H1 (cell line): ENCODE measurements around the gene IL36B. TPM values are rescaled to one million over a fixed set of nuclear protein-coding genes. Genes with fewer than 3 reads are reported as not detected.

ENCODE experiments used
- BACH1 ChIP-seq: IDR thresholded peaks from 2 replicates; pipeline ENCODE4 v1.6.1; 2012; ENCODE audit warnings: low read length, improper control_type of control experiment
- CREB1 ChIP-seq: IDR thresholded peaks from 2 replicates; pipeline ENCODE4 v1.6.1; 2012; ENCODE audit warnings: inconsistent platforms
- JUN ChIP-seq: IDR thresholded peaks from 2 replicates; pipeline ENCODE4 v1.6.1; 2011; ENCODE audit warnings: low read depth, mild to moderate bottlenecking, improper control_type of control experiment, low read length
- NRF1 ChIP-seq: IDR thresholded peaks from 2 replicates; pipeline ENCODE4 v1.6.1; 2011; ENCODE audit warnings: mild to moderate bottlenecking, low read depth, low read length, improper control_type of control experiment
- TEAD4 ChIP-seq: IDR thresholded peaks from 2 replicates; pipeline ENCODE4 v1.6.1; 2012; ENCODE audit warnings: low read depth, low read length, inconsistent platforms, mixed read lengths
- YY1 ChIP-seq: IDR thresholded peaks from 2 replicates; pipeline ENCODE4 v1.6.1; 2011; ENCODE audit warnings: low read depth, mild to moderate bottlenecking, low read length
- polyA plus RNA-seq, 7 experiments: library from polyadenylated mRNA; depleted of rRNA in 3 of 7; stranded (reverse) in 5 of 7; unstranded in 2 of 7; fragments of >200 nt in 5 of 7; fragments of 200-250 nt in 2 of 7; gene quantifications; 1 replicate in 5 of 7; 2 replicates in 1 of 7; 4 replicates in 1 of 7; pipeline versions ENCODE4 v1.2.1 to v1.2.3, GENCODE V29; 2011 to 2013; ENCODE audit warnings: missing spikeins in 2 of 7, mixed read lengths in 2 of 7
- total RNA-seq: library from RNA; stranded (reverse); fragmentation: NEBNext Ultra II Directional; extraction: Animal tissue kit (Norgen Biotek cat#: 25700); gene quantifications from 2 replicates; pipeline ENCODE4 v1.2.1, GENCODE V29; 2021
- TF ChIP-seq, protein P1 (sequence below): IDR thresholded peaks from 2 replicates; pipeline ENCODE4 v1.6.1; 2012; ENCODE audit warnings: low read length, inconsistent platforms
- TF ChIP-seq, protein P2 (sequence below): IDR thresholded peaks from 2 replicates; pipeline ENCODE4 v1.6.1; 2012; ENCODE audit warnings: inconsistent platforms
- TF ChIP-seq, protein P3 (sequence below): fragments of 300-600 bp; sonication (generic); IDR thresholded peaks from 2 replicates; pipeline ENCODE4 v1.7.1; 2012; ENCODE audit warnings: low read length, moderate library complexity, mild to moderate bottlenecking, inconsistent platforms; ENCODE audit not compliant: insufficient replicate concordance

IL36B gene
- total and polyA plus RNA-seq, 2 of the 8 experiments (the other 6 are each of a cell fraction or from before 2014, with no cell fraction given), result not detected

DNA sequence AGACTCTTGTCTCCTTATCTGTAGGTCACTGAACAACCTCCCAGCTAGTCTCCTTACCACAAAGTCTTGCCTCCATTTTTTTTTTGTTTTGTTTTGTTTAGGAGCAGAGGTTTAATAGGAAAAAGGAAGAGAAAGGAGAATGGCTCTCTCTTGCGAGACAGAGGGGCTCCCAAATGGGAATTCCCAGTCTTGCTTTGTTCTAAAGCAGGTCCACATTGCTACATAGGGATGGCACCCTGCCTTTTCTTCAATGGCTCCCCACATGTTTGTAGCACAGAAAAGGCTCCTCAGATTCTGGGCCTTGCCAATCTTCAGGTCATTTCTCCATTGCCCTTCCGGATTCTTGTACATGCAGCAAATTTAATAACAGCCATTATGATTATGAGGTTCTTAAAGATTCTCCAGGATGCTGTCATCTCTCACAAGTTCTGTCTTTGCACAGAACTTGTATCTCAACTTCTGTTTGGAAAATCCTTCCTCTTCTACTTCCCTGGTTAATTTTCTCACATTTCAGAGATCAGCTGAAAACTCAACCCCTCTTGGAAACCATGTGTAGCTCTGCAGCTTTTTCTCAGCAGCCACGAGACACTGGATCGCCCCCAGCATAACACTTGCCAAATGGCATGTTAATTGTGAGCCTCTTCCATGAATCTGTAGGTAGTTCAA is 38.7 kb upstream of the IL36B start (continued):
- TF ChIP-seq, protein P1, sequence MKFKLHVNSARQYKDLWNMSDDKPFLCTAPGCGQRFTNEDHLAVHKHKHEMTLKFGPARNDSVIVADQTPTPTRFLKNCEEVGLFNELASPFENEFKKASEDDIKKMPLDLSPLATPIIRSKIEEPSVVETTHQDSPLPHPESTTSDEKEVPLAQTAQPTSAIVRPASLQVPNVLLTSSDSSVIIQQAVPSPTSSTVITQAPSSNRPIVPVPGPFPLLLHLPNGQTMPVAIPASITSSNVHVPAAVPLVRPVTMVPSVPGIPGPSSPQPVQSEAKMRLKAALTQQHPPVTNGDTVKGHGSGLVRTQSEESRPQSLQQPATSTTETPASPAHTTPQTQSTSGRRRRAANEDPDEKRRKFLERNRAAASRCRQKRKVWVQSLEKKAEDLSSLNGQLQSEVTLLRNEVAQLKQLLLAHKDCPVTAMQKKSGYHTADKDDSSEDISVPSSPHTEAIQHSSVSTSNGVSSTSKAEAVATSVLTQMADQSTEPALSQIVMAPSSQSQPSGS, result no peak
- TF ChIP-seq CREB1, result no peak
- TF ChIP-seq, protein P2, sequence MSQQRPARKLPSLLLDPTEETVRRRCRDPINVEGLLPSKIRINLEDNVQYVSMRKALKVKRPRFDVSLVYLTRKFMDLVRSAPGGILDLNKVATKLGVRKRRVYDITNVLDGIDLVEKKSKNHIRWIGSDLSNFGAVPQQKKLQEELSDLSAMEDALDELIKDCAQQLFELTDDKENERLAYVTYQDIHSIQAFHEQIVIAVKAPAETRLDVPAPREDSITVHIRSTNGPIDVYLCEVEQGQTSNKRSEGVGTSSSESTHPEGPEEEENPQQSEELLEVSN, result no peak
- no peak for TF ChIP-seq TEAD4
- no peak for TF ChIP-seq YY1
- TF ChIP-seq JUN, result no peak
- TF ChIP-seq, protein P3, sequence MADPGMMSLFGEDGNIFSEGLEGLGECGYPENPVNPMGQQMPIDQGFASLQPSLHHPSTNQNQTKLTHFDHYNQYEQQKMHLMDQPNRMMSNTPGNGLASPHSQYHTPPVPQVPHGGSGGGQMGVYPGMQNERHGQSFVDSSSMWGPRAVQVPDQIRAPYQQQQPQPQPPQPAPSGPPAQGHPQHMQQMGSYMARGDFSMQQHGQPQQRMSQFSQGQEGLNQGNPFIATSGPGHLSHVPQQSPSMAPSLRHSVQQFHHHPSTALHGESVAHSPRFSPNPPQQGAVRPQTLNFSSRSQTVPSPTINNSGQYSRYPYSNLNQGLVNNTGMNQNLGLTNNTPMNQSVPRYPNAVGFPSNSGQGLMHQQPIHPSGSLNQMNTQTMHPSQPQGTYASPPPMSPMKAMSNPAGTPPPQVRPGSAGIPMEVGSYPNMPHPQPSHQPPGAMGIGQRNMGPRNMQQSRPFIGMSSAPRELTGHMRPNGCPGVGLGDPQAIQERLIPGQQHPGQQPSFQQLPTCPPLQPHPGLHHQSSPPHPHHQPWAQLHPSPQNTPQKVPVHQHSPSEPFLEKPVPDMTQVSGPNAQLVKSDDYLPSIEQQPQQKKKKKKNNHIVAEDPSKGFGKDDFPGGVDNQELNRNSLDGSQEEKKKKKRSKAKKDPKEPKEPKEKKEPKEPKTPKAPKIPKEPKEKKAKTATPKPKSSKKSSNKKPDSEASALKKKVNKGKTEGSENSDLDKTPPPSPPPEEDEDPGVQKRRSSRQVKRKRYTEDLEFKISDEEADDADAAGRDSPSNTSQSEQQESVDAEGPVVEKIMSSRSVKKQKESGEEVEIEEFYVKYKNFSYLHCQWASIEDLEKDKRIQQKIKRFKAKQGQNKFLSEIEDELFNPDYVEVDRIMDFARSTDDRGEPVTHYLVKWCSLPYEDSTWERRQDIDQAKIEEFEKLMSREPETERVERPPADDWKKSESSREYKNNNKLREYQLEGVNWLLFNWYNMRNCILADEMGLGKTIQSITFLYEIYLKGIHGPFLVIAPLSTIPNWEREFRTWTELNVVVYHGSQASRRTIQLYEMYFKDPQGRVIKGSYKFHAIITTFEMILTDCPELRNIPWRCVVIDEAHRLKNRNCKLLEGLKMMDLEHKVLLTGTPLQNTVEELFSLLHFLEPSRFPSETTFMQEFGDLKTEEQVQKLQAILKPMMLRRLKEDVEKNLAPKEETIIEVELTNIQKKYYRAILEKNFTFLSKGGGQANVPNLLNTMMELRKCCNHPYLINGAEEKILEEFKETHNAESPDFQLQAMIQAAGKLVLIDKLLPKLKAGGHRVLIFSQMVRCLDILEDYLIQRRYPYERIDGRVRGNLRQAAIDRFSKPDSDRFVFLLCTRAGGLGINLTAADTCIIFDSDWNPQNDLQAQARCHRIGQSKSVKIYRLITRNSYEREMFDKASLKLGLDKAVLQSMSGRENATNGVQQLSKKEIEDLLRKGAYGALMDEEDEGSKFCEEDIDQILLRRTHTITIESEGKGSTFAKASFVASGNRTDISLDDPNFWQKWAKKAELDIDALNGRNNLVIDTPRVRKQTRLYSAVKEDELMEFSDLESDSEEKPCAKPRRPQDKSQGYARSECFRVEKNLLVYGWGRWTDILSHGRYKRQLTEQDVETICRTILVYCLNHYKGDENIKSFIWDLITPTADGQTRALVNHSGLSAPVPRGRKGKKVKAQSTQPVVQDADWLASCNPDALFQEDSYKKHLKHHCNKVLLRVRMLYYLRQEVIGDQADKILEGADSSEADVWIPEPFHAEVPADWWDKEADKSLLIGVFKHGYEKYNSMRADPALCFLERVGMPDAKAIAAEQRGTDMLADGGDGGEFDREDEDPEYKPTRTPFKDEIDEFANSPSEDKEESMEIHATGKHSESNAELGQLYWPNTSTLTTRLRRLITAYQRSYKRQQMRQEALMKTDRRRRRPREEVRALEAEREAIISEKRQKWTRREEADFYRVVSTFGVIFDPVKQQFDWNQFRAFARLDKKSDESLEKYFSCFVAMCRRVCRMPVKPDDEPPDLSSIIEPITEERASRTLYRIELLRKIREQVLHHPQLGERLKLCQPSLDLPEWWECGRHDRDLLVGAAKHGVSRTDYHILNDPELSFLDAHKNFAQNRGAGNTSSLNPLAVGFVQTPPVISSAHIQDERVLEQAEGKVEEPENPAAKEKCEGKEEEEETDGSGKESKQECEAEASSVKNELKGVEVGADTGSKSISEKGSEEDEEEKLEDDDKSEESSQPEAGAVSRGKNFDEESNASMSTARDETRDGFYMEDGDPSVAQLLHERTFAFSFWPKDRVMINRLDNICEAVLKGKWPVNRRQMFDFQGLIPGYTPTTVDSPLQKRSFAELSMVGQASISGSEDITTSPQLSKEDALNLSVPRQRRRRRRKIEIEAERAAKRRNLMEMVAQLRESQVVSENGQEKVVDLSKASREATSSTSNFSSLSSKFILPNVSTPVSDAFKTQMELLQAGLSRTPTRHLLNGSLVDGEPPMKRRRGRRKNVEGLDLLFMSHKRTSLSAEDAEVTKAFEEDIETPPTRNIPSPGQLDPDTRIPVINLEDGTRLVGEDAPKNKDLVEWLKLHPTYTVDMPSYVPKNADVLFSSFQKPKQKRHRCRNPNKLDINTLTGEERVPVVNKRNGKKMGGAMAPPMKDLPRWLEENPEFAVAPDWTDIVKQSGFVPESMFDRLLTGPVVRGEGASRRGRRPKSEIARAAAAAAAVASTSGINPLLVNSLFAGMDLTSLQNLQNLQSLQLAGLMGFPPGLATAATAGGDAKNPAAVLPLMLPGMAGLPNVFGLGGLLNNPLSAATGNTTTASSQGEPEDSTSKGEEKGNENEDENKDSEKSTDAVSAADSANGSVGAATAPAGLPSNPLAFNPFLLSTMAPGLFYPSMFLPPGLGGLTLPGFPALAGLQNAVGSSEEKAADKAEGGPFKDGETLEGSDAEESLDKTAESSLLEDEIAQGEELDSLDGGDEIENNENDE, result no peak
- TF ChIP-seq NRF1, result no peak
- TF ChIP-seq BACH1, result no peak
